ENCODE data around the gene EFNA4. TPM values are rescaled to one million over a fixed set of nuclear protein-coding genes. Genes with fewer than 3 reads are reported as not detected.

The EFNA4 gene
- total RNA-seq, 2 experiments from 2014 or later = 6.6 to 8.5 TPM

DNA sequence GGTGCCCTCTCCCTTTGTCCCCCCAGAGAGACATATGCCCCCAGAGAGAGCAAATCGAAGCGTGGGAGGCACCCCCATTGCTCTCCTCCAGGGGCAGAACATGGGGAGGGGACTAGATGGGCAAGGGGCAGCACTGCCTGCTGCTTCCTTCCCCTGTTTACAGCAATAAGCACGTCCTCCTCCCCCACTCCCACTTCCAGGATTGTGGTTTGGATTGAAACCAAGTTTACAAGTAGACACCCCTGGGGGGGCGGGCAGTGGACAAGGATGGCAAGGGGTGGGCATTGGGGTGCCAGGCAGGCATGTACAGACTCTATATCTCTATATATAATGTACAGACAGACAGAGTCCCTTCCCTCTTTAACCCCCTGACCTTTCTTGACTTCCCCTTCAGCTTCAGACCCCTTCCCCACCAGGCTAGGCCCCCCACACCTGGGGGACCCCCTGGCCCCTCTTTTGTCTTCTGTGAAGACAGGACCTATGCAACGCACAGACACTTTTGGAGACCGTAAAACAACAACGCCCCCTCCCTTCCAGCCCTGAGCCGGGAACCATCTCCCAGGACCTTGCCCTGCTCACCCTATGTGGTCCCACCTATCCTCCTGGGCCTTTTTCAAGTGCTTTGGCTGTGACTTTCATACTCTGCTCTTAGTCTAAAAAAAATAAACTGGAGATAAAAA is 23.5 kb downstream of the EFNA4 start:
- no peak for DNase-seq
- ChIA-PET CTCF (interaction anchor here (0.9 to 3.9 kb wide), 7 partner anchors 8 to 527 kb away, joined by 3 to 121 read pairs (median 32); partner anchors contain the start of genes EFNA4 and KRTCAP2), POLR2A (interaction anchor here (2.6 kb wide), 1 partner anchor 86 kb away, joined by 18 read pairs; the partner anchor contains the start of genes KRTCAP2 and TRIM46)
- Mint-ChIP-seq H3K9me3 (no peaks in the 10 kb centered on the region), H3K36me3 (ENCODE audit: low read depth) (no peaks in the 10 kb centered on the region), H3K27ac (no peak overlapping the region), H3K4me1 (peaks cover 40% of the 10 kb centered on the region), H3K4me3 (no peak overlapping the region), H3K27me3 (peaks cover 23% of the 10 kb centered on the region)

DNA sequence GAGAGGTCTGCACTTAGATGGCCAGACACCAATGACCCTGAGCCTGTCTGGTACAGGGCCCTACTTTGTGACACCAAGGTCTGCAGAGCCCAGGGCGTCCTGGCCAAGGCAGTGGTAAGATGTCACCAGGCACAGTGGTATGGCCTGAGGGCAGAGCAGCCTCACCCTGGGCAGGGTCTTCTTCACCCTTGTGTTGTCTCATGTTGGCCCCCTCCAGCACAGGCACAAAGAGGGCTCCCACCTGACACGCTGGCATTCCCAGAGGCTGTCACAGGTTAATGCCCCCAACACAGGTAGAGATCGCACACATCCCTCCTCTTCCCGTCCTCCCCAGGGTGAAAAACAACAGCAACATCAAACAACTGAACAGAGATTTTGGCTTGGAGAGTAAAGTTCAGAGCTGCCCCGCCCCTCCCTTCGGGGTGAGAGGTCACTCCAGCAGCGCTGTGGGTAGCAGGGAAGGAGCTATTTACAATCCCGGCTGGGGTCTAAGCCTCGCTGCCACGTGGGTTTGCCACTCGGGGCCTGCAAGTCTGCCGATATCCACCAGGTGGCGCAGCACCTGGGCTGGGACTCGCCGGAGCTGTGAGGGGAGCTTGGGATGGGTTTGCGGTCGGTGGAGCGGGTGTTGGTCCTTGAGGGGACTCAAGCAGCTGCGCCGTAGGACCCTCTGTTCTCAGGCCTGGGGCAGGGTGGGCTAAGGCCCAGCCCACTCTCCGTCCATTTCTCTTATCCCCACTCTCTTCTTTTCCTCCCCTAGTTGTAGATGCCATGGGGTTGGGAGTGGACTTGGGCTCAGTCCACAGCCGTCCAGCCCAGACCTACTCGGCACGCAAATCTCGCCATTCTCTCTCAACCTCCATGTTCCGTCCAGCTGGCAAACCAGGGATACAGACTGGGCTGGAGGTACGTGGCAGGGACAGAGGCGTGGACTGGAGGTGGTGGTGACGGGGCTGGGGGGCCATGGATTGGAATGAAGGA is 27.8 kb downstream of the EFNA4 start:
- POLR2A ChIA-PET = interaction anchor here (0.7 to 1.4 kb wide), 6 partner anchors 39 to 136 kb away, joined by 3 to 10 read pairs (median 4); partner anchors contain the start of gene KRTCAP2
- no peaks in the 10 kb centered on the region for H3K36me3 Mint-ChIP-seq (ENCODE audit: low read depth)

DNA sequence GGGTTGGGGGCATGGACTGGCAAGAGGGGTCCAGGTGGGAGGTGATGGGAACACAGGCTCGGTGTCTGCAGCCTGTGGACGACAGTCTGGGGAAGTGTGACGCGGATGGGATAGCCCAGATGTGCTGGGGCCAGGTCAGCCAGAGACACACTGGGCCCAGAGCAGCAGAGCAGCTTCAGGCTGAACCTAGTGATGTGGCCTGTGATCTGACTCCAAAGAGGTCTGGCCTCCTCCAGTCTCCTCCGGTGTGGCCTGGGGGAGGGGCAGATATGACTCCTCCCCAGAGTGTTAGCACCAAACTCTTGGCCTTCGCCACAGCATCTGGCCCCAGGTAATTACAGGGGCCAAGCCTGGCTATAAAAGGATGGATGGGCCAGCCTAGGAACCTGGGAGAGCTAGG is 28.6 kb downstream of the EFNA4 start:
- no peaks in the 10 kb centered on the region for H3K36me3 Mint-ChIP-seq (ENCODE audit: low read depth)
- H3K9me3 Mint-ChIP-seq = no peaks in the 10 kb centered on the region
- CTCF ChIA-PET = interaction anchor here (0.7 to 6.7 kb wide), 23 partner anchors 8 to 148 kb away, joined by 3 to 209 read pairs (median 4); partner anchors contain the start of genes FLAD1, KRTCAP2 and SLC50A1
- H3K4me1 Mint-ChIP-seq = peaks cover 8% of the 10 kb centered on the region
- POLR2A ChIA-PET = interaction anchor here (1.2 to 1.4 kb wide), 3 partner anchors 44 to 81 kb away, joined by 3 to 10 read pairs (median 9); partner anchors contain the start of gene KRTCAP2
- H3K4me3 Mint-ChIP-seq = no peak overlapping the region
- no peak overlapping the region for H3K27ac Mint-ChIP-seq
- DNase-seq = no peak
- H3K27me3 Mint-ChIP-seq = peaks cover 24% of the 10 kb centered on the region

More for the DNA sequence above, 27.8 kb downstream of the EFNA4 start:
- Mint-ChIP-seq H3K4me3 (no peak overlapping the region), H3K27me3 (peaks cover 22% of the 10 kb centered on the region), H3K4me1 (peaks cover 9% of the 10 kb centered on the region), H3K27ac (no peak overlapping the region), H3K9me3 (no peaks in the 10 kb centered on the region)
- peak; percentile 81 for DNase-seq
- CTCF ChIA-PET = interaction anchor here (0.6 to 6.7 kb wide), 33 partner anchors 8 to 116 kb away, joined by 3 to 209 read pairs (median 4); partner anchors contain the start of genes FLAD1, KRTCAP2 and SLC50A1

DNA sequence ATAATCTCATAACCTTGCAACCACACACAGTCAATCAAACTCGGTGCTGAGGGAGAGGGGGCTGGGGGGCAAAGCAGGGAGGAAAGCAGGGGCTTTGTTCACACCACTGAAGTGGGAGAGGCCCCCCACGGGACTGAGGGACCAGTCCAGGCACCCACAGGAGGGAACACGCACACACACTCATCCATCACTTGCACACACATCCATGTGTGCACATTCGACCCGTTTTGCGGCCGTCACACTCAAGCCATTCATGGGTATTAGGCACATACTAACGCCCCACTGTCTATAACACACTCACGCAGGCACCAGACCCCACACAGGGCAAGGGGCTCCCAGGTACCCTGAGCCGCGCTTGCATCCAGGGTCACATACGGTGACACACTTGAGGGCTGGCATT is 29.1 kb downstream of the EFNA4 start:
- ChIA-PET CTCF (interaction anchor here (0.7 to 6.7 kb wide), 4 partner anchors 8 to 148 kb away, joined by 3 to 209 read pairs (median 4); partner anchors contain the start of gene KRTCAP2), POLR2A (interaction anchor here (1.4 kb wide), 1 partner anchor 75 kb away, joined by 9 read pairs; no protein-coding TSS in a partner anchor)
- no peak overlapping the region for H3K4me3 Mint-ChIP-seq
- H3K4me1 Mint-ChIP-seq = peaks cover 5% of the 10 kb centered on the region
- peaks cover 26% of the 10 kb centered on the region for H3K27me3 Mint-ChIP-seq
- no peaks in the 10 kb centered on the region for H3K36me3 Mint-ChIP-seq (ENCODE audit: low read depth)
- H3K27ac Mint-ChIP-seq = no peak overlapping the region
- DNase-seq = no peak
- H3K9me3 Mint-ChIP-seq = no peaks in the 10 kb centered on the region

DNA sequence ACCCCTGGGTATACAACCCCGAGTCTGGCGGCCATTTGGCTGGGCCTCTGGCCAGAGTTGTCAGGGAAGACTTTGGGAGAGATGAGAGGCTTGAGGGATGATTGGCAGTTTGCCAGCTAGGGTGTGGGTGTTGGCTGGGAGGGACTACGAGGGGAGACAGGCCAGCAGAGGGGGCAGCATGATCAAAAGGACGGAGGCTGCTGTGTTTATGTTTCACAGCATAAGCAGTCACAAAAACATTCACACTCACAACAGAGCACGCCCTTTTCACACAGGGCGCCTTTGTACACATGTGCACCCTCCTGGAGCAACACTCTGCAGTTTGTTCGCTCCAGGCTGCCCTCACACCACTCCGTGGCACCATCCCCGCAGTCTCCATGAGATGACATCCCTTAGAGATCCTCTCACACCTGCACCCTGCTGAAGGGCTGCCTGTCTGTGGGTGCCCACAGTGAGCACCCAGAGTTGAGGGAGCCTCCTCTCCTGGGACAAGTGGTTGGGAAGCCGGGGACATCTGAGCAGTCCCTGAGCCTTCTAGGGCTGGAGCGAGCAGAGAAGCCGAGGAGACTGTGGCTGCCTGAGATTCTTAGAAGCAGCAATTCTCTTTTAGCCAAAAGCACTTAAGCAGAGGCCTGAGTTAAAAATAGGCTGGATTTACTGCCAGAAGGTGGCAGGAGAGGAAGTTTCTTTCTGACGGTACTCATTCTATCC is 30.5 kb downstream of the EFNA4 start:
- Mint-ChIP-seq H3K4me1 (peaks cover 5% of the 10 kb centered on the region), H3K4me3 (no peak overlapping the region), H3K36me3 (ENCODE audit: low read depth) (no peaks in the 10 kb centered on the region), H3K27ac (no peak overlapping the region), H3K27me3 (peaks cover 30% of the 10 kb centered on the region), H3K9me3 (no peaks in the 10 kb centered on the region)
- CTCF ChIA-PET = interaction anchor here (0.9 to 6.7 kb wide), 5 partner anchors 9 to 79 kb away, joined by 3 to 209 read pairs (median 8); partner anchors contain the start of gene KRTCAP2
- POLR2A ChIA-PET = interaction anchor here (1.0 kb wide), 1 partner anchor 79 kb away, joined by 3 read pairs; the partner anchor contains the start of gene KRTCAP2
- DNase-seq = no peak

DNA sequence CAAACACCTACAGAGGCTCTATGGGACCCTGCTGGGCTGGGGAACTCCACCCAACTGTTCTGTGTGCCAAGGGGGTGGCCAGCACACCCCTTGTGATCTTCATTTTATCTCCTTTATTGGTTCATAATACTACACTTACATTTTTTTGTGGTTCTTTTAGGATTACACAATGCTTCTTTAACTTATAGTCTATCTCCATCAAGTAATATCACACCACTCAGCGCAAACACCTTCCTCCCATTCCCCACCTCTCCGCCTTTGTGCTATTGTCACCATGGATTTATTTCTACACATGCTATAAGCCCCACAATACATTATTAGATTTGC is 31.0 kb downstream of the EFNA4 start:
- Mint-ChIP-seq H3K4me1 (peaks cover 5% of the 10 kb centered on the region), H3K27me3 (peaks cover 30% of the 10 kb centered on the region), H3K36me3 (ENCODE audit: low read depth) (no peaks in the 10 kb centered on the region), H3K27ac (no peak overlapping the region), H3K9me3 (no peaks in the 10 kb centered on the region), H3K4me3 (no peak overlapping the region)
- CTCF ChIA-PET = interaction anchor here (0.9 to 5.1 kb wide), 4 partner anchors 10 to 78 kb away, joined by 3 to 25 read pairs (median 8); partner anchors contain the start of gene KRTCAP2
- POLR2A ChIA-PET = interaction anchor here (1.0 kb wide), 1 partner anchor 78 kb away, joined by 3 read pairs; the partner anchor contains the start of gene KRTCAP2
- DNase-seq = no peak

DNA sequence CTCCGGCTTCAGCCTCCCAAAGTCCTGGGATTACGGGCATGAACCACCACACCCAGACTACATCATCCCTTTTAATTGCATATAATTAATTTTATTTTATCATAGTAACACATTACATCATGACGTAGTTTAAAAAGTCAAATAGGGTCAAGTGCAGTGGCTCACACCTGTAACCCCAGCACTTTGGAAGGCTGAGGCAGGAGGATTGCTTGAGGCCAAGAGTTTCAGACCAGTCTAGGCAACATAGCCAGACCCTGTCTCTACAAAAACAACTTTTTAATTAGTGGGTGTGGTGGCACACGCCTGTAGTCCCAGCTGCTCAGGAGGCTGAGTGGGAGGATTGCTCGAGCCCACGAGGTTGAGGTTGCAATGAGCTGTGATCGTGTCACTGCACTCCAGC is 35.8 kb downstream of the EFNA4 start:
- H3K36me3 Mint-ChIP-seq (ENCODE audit: low read depth) = no peaks in the 10 kb centered on the region
- DNase-seq = no peak
- ChIA-PET POLR2A (no interaction called here), CTCF (interaction anchor here (2.9 to 5.1 kb wide), 3 partner anchors 9 to 73 kb away, joined by 12 to 25 read pairs (median 17); partner anchors contain the start of gene KRTCAP2)
- H3K27ac Mint-ChIP-seq = no peak overlapping the region
- H3K4me3 Mint-ChIP-seq = no peak overlapping the region
- H3K4me1 Mint-ChIP-seq = no peaks in the 10 kb centered on the region
- no peaks in the 10 kb centered on the region for H3K9me3 Mint-ChIP-seq
- peaks cover 27% of the 10 kb centered on the region for H3K27me3 Mint-ChIP-seq

DNA sequence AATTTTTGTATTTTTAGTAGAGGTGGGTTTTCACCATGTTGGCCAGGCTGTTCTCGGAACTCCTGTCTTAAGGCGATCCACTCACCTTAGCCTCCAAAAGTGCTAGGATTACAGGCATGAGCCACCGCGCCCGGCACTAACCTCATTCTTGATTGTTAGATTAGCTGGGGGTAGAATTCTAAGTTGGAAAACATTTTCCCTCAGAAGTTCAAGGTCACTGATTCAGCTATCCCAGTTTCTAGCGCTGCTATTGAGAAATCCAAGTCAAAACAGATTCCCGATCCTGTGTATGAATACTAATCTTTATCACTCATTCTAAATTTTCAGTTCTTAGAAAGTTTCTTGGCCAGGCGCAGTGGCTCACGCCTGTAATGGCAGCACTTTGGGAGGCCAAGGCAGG is 39.8 kb downstream of the EFNA4 start:
- ChIA-PET POLR2A (no interaction called here), CTCF (no interaction called here)
- Mint-ChIP-seq H3K36me3 (ENCODE audit: low read depth) (no peaks in the 10 kb centered on the region), H3K9me3 (no peaks in the 10 kb centered on the region), H3K27ac (no peak overlapping the region), H3K27me3 (peaks cover 19% of the 10 kb centered on the region), H3K4me3 (no peak overlapping the region), H3K4me1 (no peaks in the 10 kb centered on the region)
- DNase-seq = no peak

DNA sequence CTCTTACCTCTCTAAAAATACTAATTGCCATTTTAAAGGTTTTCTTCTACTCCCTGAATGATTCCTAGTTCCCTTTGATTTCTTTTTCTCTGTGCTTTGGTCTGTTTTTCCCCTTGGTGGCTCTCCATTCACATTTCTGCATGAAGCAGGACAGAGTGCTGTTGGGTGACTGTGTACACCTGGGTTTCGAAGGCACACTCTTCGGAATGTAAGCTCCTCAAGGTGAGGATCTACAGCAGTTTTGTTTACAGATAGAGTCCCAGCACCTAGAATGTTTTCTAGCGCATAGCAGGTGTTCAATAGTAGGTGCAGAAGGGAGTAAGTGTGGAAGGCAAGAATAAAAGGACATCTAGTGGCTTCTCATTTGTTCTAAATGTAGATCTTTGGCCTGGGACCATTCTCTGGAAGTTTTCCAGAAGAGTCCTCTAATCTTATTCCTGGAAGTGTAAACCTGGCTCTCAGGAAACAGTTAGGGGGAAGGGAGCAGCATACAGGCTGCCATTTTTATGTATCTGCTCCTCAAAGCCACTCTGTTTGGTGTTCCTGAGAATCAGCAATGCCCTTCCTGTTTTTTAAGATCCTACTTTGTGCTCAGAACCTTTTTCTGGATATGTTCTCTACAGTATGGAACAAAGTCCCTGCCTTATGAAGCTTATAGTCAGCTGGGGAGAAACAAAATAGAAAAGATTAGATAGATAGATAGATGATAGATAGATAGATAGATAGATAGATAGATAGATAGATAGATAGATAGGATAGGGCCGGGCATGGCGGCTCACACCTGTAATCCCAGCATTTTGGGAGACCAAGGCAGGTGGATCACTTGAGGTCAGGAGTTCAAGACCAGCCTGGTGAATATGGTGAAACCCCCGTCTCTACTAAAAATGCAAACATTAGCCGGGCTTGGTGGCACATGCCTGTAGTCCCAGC is 41.3 kb downstream of the EFNA4 start:
- Mint-ChIP-seq H3K27ac (no peak overlapping the region), H3K36me3 (ENCODE audit: low read depth) (no peaks in the 10 kb centered on the region), H3K4me1 (no peaks in the 10 kb centered on the region), H3K4me3 (no peak overlapping the region), H3K27me3 (peaks cover 20% of the 10 kb centered on the region), H3K9me3 (no peaks in the 10 kb centered on the region)
- no peak for DNase-seq
- CTCF ChIA-PET = interaction anchor here (2.9 kb wide), 1 partner anchor 13 kb away, joined by 9 read pairs; no protein-coding TSS in a partner anchor
- POLR2A ChIA-PET = interaction anchor here (0.6 kb wide), 1 partner anchor 606 kb away, joined by 3 read pairs; no protein-coding TSS in a partner anchor

DNA sequence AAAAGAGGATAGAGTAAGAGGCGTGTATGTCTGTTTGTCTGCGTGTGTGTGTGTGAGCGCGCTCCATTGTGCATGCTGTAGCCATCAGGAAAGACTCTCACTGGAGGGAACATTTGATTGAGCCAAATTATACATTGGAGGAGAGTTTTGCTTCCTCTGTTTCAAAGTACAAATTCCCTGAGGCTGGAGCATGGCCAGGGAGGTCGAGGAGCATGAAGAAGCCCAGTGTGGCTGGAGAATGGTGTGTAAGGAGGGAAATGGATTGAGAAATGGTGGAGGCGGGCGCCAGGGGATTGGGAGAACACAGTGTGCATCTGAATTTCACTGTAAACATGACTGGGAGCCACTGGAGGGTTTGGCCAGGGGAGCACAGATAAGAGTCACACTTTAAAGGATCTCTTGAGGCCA is 42.1 kb downstream of the EFNA4 start:
- Mint-ChIP-seq H3K4me3 (no peak overlapping the region), H3K27me3 (peaks cover 22% of the 10 kb centered on the region), H3K36me3 (ENCODE audit: low read depth) (no peaks in the 10 kb centered on the region), H3K27ac (no peak overlapping the region), H3K4me1 (no peaks in the 10 kb centered on the region), H3K9me3 (no peaks in the 10 kb centered on the region)
- POLR2A ChIA-PET = no interaction called here
- no peak for DNase-seq
- CTCF ChIA-PET = interaction anchor here (2.9 kb wide), 1 partner anchor 14 kb away, joined by 9 read pairs; no protein-coding TSS in a partner anchor

DNA sequence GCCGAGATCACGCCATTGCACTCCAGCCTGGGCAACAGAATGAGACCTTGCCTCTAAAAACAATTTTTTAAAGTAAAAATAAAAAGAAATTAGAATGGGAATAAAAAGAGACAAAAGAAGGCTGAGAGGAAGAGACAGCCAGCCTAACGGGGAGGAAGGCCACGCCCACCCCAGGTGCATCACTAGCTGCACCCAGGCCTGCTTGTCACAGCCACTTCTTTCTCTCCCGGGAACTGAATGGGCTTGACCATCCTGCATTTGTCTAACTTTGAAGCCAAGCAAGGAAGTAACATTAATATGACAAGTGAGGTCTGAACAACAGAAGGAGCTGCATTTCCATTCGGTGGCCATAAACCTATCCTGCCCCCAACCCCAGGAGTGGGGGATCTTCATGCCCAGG is 43.3 kb downstream of the EFNA4 start:
- ChIA-PET POLR2A (no interaction called here), CTCF (interaction anchor here (0.8 to 2.9 kb wide), 3 partner anchors 15 to 66 kb away, joined by 3 to 9 read pairs (median 3); partner anchors contain the start of gene KRTCAP2)
- DNase-seq = no peak
- Mint-ChIP-seq H3K27ac (no peak overlapping the region), H3K4me1 (no peaks in the 10 kb centered on the region), H3K9me3 (no peaks in the 10 kb centered on the region), H3K27me3 (peaks cover 22% of the 10 kb centered on the region), H3K36me3 (ENCODE audit: low read depth) (no peaks in the 10 kb centered on the region), H3K4me3 (no peak overlapping the region)
